Testis (tissue), 2 donors: ENCODE data around the gene TTBK1.

Experiments used
- CTCF ChIP-seq, 3 experiments: fragments of 450-650 bp in 2 of 3; fragments of 200-600 bp in 1 of 3; sonication (generic) in 1 of 3; IDR thresholded peaks; one replicate each; pipeline ENCODE4 v1.5.1; 2016 to 2019; ENCODE audit warnings: antibody characterized with exemption in 3 of 3, mild to moderate bottlenecking in 2 of 3, moderate library complexity in 1 of 3
- POLR2A ChIP-seq: fragments of 450-650 bp; IDR thresholded peaks from one replicate; pipeline ENCODE4 v1.6.1; 2017; ENCODE audit warnings: antibody characterized with exemption, mild to moderate bottlenecking, moderate library complexity

- TF ChIP-seq CTCF (IDR thresholded peaks at IDR 0.05) = no peak
- TF ChIP-seq POLR2A = no peak
These were observed 51.3 kb downstream of the TTBK1 start for GRCh38 chr6:43294536-43294935.
